MM.1S (cell line): Measurements from ENCODE around the gene ZNF275.
A peak's percentile ranks its signal among the peaks of the same experiment; 100 is the strongest.

Experiments used
- DNase-seq: peaks from one replicate; pipeline ENCODE4 v3.0.0-alpha.2; 2015
- H2AFZ ChIP-seq: fragments of 300-600 bp; sonication (generic); 2 replicates; pipeline ENCODE4 v1.6.0; 2016; ENCODE audit warnings: antibody characterized with exemption, low read length
- H3F3A ChIP-seq: fragments of 300-600 bp; sonication (generic); 2 replicates; pipeline ENCODE4 v1.6.1; 2016; ENCODE audit warnings: mild to moderate bottlenecking, antibody characterized with exemption, low read length, moderate library complexity, mixed read lengths; ENCODE audit not compliant: insufficient read depth
- H3K27ac ChIP-seq: fragments of 300-600 bp; sonication (generic); 2 replicates; pipeline ENCODE4 v1.5.1; 2016; ENCODE audit warnings: mild to moderate bottlenecking, low read length
- H3K27me3 ChIP-seq: fragments of 300-600 bp; sonication (generic); replicated peaks from 2 replicates; pipeline ENCODE4 v1.6.0; 2016; ENCODE audit warnings: low read length; ENCODE audit not compliant: insufficient read depth
- H3K36me3 ChIP-seq: fragments of 300-600 bp; sonication (generic); replicated peaks from 2 replicates; pipeline ENCODE4 v1.6.1; 2016; ENCODE audit warnings: mild to moderate bottlenecking, low read length, mixed read lengths; ENCODE audit not compliant: insufficient read depth
- H3K4me1 ChIP-seq: fragments of 300-600 bp; sonication (generic); 2 replicates; pipeline ENCODE4 v1.6.1; 2016; ENCODE audit warnings: low read length, mixed read lengths
- H3K4me2 ChIP-seq: fragments of 300-600 bp; sonication (generic); 2 replicates; pipeline ENCODE4 v1.6.0; 2016; ENCODE audit warnings: low read depth, low read length
- H3K4me3 ChIP-seq: fragments of 300-600 bp; sonication (generic); 2 replicates; pipeline ENCODE4 v1.5.1; 2016; ENCODE audit warnings: low read length, mixed read lengths
- H3K79me2 ChIP-seq: fragments of 300-600 bp; sonication (generic); 2 replicates; pipeline ENCODE4 v1.6.1; 2016; ENCODE audit warnings: mixed run types, low read length, mixed read lengths
- H3K9ac ChIP-seq: fragments of 300-600 bp; sonication (generic); 2 replicates; pipeline ENCODE4 v1.6.1; 2016; ENCODE audit warnings: low read length, mixed read lengths
- H3K9me2 ChIP-seq: fragments of 300-600 bp; sonication (generic); replicated peaks from 2 replicates; pipeline ENCODE4 v1.6.1; 2016; ENCODE audit warnings: mild to moderate bottlenecking, low read length, mixed read lengths; ENCODE audit not compliant: insufficient read depth
- H3K9me3 ChIP-seq: fragments of 300-600 bp; sonication (generic); replicated peaks from 2 replicates; pipeline ENCODE4 v1.6.1; 2016; ENCODE audit warnings: mild to moderate bottlenecking, low read length, mixed read lengths; ENCODE audit not compliant: insufficient read depth
- H4K20me1 ChIP-seq: fragments of 300-600 bp; sonication (generic); 2 replicates; pipeline ENCODE4 v1.6.1; 2016; ENCODE audit warnings: mild to moderate bottlenecking, low read length, moderate library complexity, mixed read lengths; ENCODE audit not compliant: insufficient read depth
- CTCF ChIP-seq: fragments of 300-600 bp; sonication (generic); IDR thresholded peaks from 2 replicates; pipeline ENCODE4 v1.5.1; 2016; ENCODE audit warnings: antibody characterized with exemption, low read length, mixed read lengths
- EZH2 ChIP-seq: fragments of 300-600 bp; sonication (generic); optimal IDR thresholded peaks from 2 replicates; pipeline ENCODE3; 2017; ENCODE audit warnings: low read depth, mild to moderate bottlenecking, antibody characterized with exemption, low read length, mixed read lengths
- EZH2phosphoT487 ChIP-seq: fragments of 300-600 bp; sonication (generic); IDR thresholded peaks from 2 replicates; pipeline ENCODE4 v1.6.1; 2018; ENCODE audit warnings: antibody characterized with exemption, low read length

Gene ZNF275

GRCh38 chrX:153395613-153396319 lies 61.8 kb downstream of the ZNF275 start:
- no peak overlapping the region for H3K9ac ChIP-seq
- no peaks in the 10 kb centered on the region for H3K9me3 ChIP-seq
- H3K9me2 ChIP-seq, result no peaks in the 10 kb centered on the region
- no peaks in the 10 kb centered on the region for H3K79me2 ChIP-seq
- H3K4me2 ChIP-seq, result no peak overlapping the region; the same call in 1 of the 2 replicates
- H3K4me1 ChIP-seq, result no peaks in the 10 kb centered on the region; the same call in 1 of the 2 replicates
- H2AFZ ChIP-seq, result no peak overlapping the region
- H3K27me3 ChIP-seq, result no peaks in the 10 kb centered on the region; the same call in 1 of the 2 replicates
- no peak overlapping the region for H3K27ac ChIP-seq
- H3F3A ChIP-seq, result no peaks in the 10 kb centered on the region
- DNase-seq, result peak; percentile 31
- TF ChIP-seq EZH2phosphoT487 (no peak), CTCF (no peak), EZH2 (no peak)
- no peaks in the 10 kb centered on the region for H3K36me3 ChIP-seq
- H4K20me1 ChIP-seq, result no peaks in the 10 kb centered on the region
- no peak overlapping the region for H3K4me3 ChIP-seq

GRCh38 chrX:153396320-153397195 lies 62.6 kb downstream of the ZNF275 start:
- Histone ChIP-seq H2AFZ (no peak overlapping the region), H3K27me3 (no peaks in the 10 kb centered on the region; the same call in 1 of the 2 replicates), H3K4me2 (no peak overlapping the region), H3F3A (no peaks in the 10 kb centered on the region), H3K79me2 (no peaks in the 10 kb centered on the region), H3K9ac (no peak overlapping the region), H3K36me3 (no peaks in the 10 kb centered on the region), H3K4me1 (no peaks in the 10 kb centered on the region; the same call in 1 of the 2 replicates), H3K27ac (no peak overlapping the region), H3K9me3 (no peaks in the 10 kb centered on the region), H3K4me3 (no peak overlapping the region), H4K20me1 (no peaks in the 10 kb centered on the region), H3K9me2 (no peaks in the 10 kb centered on the region)
- no peak for TF ChIP-seq EZH2phosphoT487
- no peak for TF ChIP-seq CTCF
- no peak for TF ChIP-seq EZH2
- DNase-seq, result no peak

GRCh38 chrX:153397256-153397960 lies 63.5 kb downstream of the ZNF275 start:
- H3K9me2 ChIP-seq, result no peaks in the 10 kb centered on the region
- H3F3A ChIP-seq, result no peaks in the 10 kb centered on the region
- no peak for DNase-seq
- H3K4me2 ChIP-seq, result no peak overlapping the region
- H4K20me1 ChIP-seq, result no peaks in the 10 kb centered on the region
- no peaks in the 10 kb centered on the region for H3K36me3 ChIP-seq
- H3K4me1 ChIP-seq, result no peaks in the 10 kb centered on the region; the same call in 1 of the 2 replicates
- H3K27ac ChIP-seq, result no peak overlapping the region
- no peak overlapping the region for H2AFZ ChIP-seq
- H3K9ac ChIP-seq, result no peak overlapping the region
- TF ChIP-seq CTCF, result no peak
- no peak for TF ChIP-seq EZH2
- no peak for TF ChIP-seq EZH2phosphoT487
- peaks cover 5% of the 10 kb centered on the region for H3K27me3 ChIP-seq
- no peaks in the 10 kb centered on the region for H3K9me3 ChIP-seq
- no peaks in the 10 kb centered on the region for H3K79me2 ChIP-seq
- H3K4me3 ChIP-seq, result no peak overlapping the region
